Muscle layer of duodenum (tissue), 2 donors: ENCODE measurements around the gene NECTIN2.
"Not testable (repeated sequence)": the region's sequence is repeated elsewhere in the genome, so short reads cannot be mapped to it uniquely, and the experiment has no call there.

Source experiments
- H3K27ac ChIP-seq: one replicate; pipeline ENCODE4 v1.7.0; 2013; ENCODE audit warnings: mild to moderate bottlenecking, low read length
- H3K27me3 ChIP-seq: one replicate; pipeline ENCODE4 v1.7.0; 2013; ENCODE audit warnings: low read depth, mild to moderate bottlenecking, control low read depth, low read length
- H3K36me3 ChIP-seq, 2 donors: one replicate each; pipeline ENCODE4 v1.7.0; 2013; ENCODE audit warnings: low read length in 2 of 2, control low read depth in 1 of 2, mild to moderate bottlenecking in 1 of 2; ENCODE audit not compliant: insufficient read depth in 2 of 2, control insufficient read depth in 1 of 2
- H3K4me1 ChIP-seq, 2 donors: one replicate each; pipeline ENCODE4 v1.7.0; 2013; ENCODE audit warnings: low read length in 2 of 2, mild to moderate bottlenecking in 2 of 2, control low read depth in 1 of 2, moderate library complexity in 1 of 2; ENCODE audit not compliant: insufficient read depth in 2 of 2, control insufficient read depth in 1 of 2
- H3K4me3 ChIP-seq, 2 donors: one replicate each; pipeline ENCODE4 v1.7.0; 2013; ENCODE audit warnings: low read length in 2 of 2, low read depth in 1 of 2, mild to moderate bottlenecking in 1 of 2
- H3K9me3 ChIP-seq, 2 donors: one replicate each; pipeline ENCODE4 v1.7.0; 2013; ENCODE audit warnings: low read length in 2 of 2, control low read depth in 1 of 2, mild to moderate bottlenecking in 1 of 2; ENCODE audit not compliant: control insufficient read depth in 1 of 2
- donor health status: healthy.

NECTIN2 gene

DNA sequence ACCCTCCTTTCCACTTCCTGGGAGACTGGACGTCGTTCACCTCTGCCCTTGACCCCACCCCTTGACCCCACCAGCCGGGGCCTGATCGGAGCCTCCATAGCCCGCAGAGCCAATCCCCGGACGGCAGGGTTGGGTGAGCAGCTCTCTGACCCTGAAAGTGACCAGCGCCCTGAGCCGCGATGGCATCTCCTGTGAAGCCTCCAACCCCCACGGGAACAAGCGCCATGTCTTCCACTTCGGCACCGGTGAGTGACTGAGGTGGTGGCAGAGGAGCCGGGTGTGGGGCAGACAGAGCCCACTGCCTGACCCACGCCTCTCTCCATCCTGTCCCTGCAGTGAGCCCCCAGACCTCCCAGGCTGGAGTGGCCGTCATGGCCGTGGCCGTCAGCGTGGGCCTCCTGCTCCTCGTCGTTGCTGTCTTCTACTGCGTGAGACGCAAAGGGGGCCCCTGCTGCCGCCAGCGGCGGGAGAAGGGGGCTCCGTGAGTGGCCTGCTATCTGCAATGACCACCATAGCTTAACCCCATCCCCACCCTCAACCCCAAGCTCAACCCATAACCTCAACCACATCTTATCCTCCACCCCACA lies 26.8 kb upstream of the NECTIN2 start:
- H3K4me1 ChIP-seq: peaks cover 0 to 4% of the 10 kb centered on the region in 2 donors
- no peaks in the 10 kb centered on the region for H3K36me3 ChIP-seq
- no peak overlapping the region for H3K4me3 ChIP-seq
- H3K9me3 ChIP-seq: no peaks in the 10 kb centered on the region
- H3K27me3 ChIP-seq: no peaks in the 10 kb centered on the region
- no peak overlapping the region for H3K27ac ChIP-seq

DNA sequence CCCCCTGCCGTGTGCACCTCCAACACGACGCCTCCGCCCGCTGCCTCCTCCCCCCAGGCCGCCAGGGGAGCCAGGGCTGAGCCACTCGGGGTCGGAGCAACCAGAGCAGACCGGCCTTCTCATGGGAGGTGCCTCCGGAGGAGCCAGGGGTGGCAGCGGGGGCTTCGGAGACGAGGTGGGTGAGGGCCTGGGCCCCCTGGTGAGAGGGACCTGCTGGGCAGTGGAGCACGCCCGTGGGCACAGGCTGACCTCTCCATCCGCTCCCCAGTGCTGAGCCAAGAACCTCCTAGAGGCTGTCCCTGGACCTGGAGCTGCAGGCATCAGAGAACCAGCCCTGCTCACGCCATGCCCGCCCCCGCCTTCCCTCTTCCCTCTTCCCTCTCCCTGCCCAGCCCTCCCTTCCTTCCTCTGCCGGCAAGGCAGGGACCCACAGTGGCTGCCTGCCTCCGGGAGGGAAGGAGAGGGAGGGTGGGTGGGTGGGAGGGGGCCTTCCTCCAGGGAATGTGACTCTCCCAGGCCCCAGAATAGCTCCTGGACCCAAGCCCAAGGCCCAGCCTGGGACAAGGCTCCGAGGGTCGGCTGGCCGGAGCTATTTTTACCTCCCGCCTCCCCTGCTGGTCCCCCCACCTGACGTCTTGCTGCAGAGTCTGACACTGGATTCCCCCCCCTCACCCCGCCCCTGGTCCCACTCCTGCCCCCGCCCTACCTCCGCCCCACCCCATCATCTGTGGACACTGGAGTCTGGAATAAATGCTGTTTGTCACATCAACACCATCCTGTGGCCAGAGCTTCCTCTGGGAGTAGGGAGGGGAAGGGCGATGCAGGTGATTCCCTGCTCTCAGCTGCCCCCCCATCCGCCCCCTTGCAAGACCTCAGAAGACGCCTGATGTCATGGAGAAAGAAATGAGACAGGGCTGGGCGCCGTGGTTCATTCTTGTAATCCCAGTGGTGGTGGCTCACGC lies 25.2 kb upstream of the NECTIN2 start:
- H3K9me3 ChIP-seq: no peaks in the 10 kb centered on the region
- no peaks in the 10 kb centered on the region for H3K36me3 ChIP-seq
- peaks cover 0 to 4% of the 10 kb centered on the region in 2 donors for H3K4me1 ChIP-seq
- H3K27me3 ChIP-seq: no peaks in the 10 kb centered on the region
- no peak overlapping the region for H3K4me3 ChIP-seq
- H3K27ac ChIP-seq: no peak overlapping the region

DNA sequence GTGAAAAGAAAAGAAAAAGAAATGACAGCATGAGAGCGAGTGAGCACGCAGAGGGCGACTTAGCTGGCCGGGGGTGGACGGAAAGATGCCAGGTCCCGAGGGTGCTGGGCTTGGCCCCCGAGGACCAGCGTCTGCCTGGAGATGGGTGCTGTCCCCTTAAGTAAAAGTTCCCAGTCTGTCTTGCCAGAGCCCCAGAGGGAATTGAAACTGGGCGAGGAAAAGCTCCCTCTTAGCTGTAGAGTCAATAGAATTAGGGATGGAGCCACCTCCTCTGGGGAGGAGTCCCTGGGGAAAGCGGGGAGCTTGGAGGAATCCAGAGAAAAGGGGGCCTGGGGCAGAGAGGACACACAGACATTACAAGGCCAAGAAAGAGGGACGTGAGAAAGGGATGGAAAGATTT lies 23.9 kb upstream of the NECTIN2 start:
- Histone ChIP-seq H3K4me1 (peaks cover 0 to 4% of the 10 kb centered on the region in 2 donors), H3K9me3 (no peaks in the 10 kb centered on the region), H3K27ac (no peak overlapping the region), H3K36me3 (no peaks in the 10 kb centered on the region), H3K27me3 (no peaks in the 10 kb centered on the region), H3K4me3 (no peak overlapping the region)

DNA sequence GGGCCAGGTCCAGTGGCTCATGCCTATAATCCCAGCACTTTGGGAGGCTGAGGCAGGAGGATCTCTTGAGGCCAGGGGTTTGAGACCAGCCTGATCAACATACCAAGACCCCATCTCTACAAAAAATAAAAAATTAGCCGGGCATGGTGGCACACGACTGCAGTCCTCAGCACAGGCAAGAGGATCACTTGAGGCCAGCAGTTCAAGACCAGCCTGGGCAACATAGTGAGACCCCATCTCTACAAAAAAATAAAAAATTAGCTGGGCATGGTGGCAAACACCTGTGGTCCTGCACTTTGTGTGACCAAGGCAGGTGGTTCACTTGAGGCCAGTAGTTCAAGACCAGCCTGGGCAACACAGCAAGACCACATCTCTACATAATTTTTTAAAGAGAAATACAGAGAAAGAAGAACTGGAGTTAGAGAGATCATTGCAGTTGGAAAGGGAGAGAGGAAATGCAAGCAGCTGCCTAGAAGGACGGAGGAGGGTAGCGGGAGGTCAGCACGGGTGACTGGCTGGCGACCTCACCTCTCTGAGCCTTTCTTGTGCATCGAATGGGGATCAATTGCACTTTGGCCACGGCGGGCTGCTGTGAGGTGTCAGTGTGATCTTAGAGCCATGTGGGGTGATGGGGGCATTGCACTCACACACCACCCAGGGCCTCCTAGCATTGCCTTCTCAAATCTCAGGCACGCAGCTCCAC lies 23.3 kb upstream of the NECTIN2 start:
- H3K27me3 ChIP-seq: no peaks in the 10 kb centered on the region
- no peaks in the 10 kb centered on the region for H3K9me3 ChIP-seq
- peaks cover 0 to 4% of the 10 kb centered on the region in 2 donors for H3K4me1 ChIP-seq
- H3K27ac ChIP-seq: no peak overlapping the region
- H3K4me3 ChIP-seq: no peak overlapping the region
- H3K36me3 ChIP-seq: no peaks in the 10 kb centered on the region

DNA sequence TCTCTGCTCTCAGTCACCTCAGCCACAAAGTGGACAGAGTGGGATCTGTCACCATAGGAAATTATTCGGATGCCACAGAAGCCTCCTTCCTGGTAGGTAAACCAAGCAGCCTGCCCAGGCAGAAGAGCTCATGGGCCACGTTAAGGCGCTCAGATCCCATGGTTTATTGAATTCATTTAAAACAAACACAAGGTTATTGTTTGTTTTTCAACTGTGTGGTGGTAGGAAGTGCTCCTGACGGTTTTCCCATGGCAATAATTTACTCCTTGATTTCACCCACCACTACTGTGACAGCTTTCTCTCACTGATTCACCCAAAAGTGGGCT lies 22.8 kb upstream of the NECTIN2 start:
- Histone ChIP-seq H3K27me3 (no peaks in the 10 kb centered on the region), H3K9me3 (no peaks in the 10 kb centered on the region), H3K4me1 (peaks cover 0 to 4% of the 10 kb centered on the region in 2 donors), H3K27ac (no peak overlapping the region), H3K36me3 (no peaks in the 10 kb centered on the region), H3K4me3 (no peak overlapping the region)

DNA sequence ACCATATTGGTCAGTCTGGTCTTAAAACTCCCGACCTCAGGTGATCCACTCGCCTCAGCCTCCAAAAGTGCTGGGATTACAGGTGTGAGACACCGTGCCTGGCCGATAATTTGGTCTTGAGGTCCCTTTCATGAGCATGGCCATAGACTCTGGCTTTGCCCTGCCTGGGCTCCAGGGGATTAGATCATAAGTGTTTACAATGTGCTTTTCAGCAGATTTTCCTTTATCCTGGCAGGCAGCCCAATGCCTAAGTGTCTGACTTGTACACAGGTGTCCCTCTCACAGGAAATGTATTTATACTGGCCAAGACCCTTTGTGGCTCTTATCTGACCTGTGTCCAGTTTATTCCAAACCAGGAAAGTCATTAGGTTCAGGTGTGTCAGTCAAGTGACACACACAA lies 21.3 kb upstream of the NECTIN2 start:
- no peaks in the 10 kb centered on the region for H3K36me3 ChIP-seq
- no peak overlapping the region for H3K4me3 ChIP-seq
- H3K27me3 ChIP-seq: no peaks in the 10 kb centered on the region
- H3K27ac ChIP-seq: no peak overlapping the region
- H3K4me1 ChIP-seq: peaks cover 0 to 4% of the 10 kb centered on the region in 2 donors
- no peaks in the 10 kb centered on the region for H3K9me3 ChIP-seq

DNA sequence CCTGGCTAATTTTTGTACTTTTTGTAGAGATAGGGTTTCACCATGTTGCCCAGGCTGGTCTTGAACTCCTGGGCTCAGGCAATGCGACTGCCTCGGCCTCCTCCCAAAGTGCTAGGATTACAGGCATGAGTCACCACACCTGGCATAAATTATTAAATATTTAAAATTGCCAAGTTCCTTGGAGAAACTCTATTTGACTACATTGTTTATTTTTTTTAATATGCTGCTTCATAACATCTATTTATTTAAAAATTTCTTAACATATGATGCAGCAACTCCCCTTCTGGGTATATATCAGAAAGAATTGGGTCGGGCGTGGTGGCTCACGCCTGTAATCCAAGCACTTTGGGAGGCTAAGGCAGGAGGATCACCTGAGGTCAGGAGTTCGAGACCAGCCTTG lies 13.2 kb upstream of the NECTIN2 start:
- H3K4me1 ChIP-seq, H3K27me3 ChIP-seq, H3K36me3 ChIP-seq, H3K27ac ChIP-seq, H3K4me3 ChIP-seq, H3K9me3 ChIP-seq: not testable (repeated sequence)

DNA sequence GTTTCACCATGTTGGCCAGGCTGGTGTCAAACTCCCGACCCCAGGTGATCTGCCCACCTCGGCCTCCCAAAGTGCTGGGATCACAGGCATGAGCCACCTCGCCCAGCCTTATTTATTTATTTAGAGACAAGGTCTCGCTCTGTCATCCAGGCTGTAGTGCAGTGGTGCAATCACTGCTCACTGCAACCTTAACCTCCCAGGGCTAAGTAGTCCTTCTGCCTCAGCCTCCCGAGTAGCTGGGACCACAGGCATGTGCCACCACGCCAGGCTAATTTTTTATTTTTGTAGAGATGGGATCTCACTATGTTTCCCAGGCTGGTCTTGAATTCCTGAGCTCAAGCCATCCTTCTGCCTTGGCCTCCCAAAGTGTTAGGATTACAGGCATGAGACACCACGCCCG lies 11.7 kb upstream of the NECTIN2 start:
- not testable (repeated sequence) for H3K4me1 ChIP-seq, H3K4me3 ChIP-seq, H3K27me3 ChIP-seq, H3K36me3 ChIP-seq, H3K27ac ChIP-seq, H3K9me3 ChIP-seq

DNA sequence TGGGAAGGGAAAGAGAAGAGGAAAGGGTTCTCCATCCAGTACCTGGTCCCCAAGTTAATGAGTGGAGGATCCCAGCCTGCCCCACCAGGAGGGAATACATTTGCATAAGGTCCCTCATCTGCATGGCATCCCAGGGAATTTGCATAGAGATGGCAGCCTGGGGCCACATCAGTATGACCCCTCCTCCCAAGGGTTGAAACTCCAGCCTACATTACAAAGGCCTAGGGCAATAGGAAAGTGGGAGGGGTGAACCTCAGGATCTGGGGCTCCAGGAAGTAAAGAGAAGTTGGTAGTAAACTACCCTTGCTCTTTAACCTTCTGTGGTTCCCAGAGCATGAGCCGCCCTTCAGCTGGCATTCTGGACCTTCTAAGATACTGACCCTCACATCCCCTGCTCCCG lies 6.8 kb upstream of the NECTIN2 start:
- no peaks in the 10 kb centered on the region for H3K9me3 ChIP-seq
- H3K4me3 ChIP-seq: no peak overlapping the region
- no peaks in the 10 kb centered on the region for H3K27me3 ChIP-seq
- no peaks in the 10 kb centered on the region for H3K4me1 ChIP-seq
- H3K27ac ChIP-seq: no peak overlapping the region
- no peaks in the 10 kb centered on the region for H3K36me3 ChIP-seq

DNA sequence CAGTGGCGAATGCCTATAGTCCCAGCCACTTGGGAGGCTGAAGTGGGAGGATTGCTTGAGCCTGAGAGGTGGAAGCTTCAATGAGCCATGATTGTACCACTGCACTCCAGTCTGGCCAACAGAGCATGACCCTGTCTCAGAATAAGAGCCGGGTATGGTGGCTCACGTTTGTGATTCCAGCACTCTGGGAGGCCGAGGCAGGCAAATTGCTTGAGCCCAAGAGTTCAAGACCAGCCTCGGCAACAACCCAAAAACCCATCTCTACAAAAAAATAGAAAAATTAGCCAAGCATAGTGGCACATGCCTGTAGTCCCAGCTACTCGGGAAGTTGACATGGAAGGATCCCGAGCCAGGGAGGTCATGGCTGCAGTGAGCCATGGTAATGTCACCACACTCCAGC lies 5.3 kb upstream of the NECTIN2 start:
- Histone ChIP-seq H3K9me3 (no peaks in the 10 kb centered on the region), H3K36me3 (no peaks in the 10 kb centered on the region), H3K27me3 (no peaks in the 10 kb centered on the region), H3K4me1 (peaks cover 4 to 9% of the 10 kb centered on the region in 2 donors), H3K27ac (no peak overlapping the region), H3K4me3 (no peak overlapping the region)

DNA sequence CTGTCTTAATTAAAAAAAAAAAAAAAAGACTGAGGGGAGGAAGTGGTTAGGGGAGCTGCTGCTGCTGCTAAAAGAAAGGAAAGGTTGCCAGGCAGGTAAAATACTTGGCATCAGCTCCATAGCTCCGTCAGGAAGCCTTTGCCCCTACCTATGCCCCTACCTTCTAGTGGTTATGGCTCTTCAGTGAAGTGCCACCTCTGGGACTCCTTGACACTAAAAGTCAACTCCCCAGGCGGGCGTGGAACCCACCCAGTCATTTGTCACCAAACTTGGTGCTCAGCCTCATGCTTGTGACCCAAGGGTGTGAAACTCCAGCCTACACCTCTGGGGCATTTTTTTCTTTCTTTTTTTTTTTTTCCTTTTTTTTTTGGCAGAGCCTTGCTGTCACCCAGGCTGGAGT lies 4.9 kb upstream of the NECTIN2 start:
- H3K4me1 ChIP-seq: peaks cover 4 to 9% of the 10 kb centered on the region in 2 donors
- H3K27me3 ChIP-seq: no peaks in the 10 kb centered on the region
- no peak overlapping the region for H3K4me3 ChIP-seq
- no peaks in the 10 kb centered on the region for H3K36me3 ChIP-seq
- no peaks in the 10 kb centered on the region for H3K9me3 ChIP-seq
- H3K27ac ChIP-seq: no peak overlapping the region
